Liver (tissue), 9 donors: ENCODE data around the gene TBL1XR1. TPM values are rescaled to one million over a fixed set of nuclear protein-coding genes. Genes with fewer than 3 reads are reported as not detected.

ENCODE experiments used
- DNase-seq: peaks from one replicate; pipeline ENCODE4 v3.0.0-alpha.2; 2017; ENCODE audit warnings: low spot score
- H3K27ac ChIP-seq, 2 donors: one replicate each; pipeline ENCODE4 v1.7.0; 2013; ENCODE audit warnings: inconsistent platforms in 2 of 2, low read length in 2 of 2, control low read depth in 1 of 2, low read depth in 1 of 2, mild to moderate bottlenecking in 1 of 2
- H3K27me3 ChIP-seq, 4 donors: one replicate each; pipeline versions ENCODE4 v1.6.1 to v1.7.0; 2013; ENCODE audit warnings: low read length in 3 of 4, inconsistent platforms in 1 of 4, mild to moderate bottlenecking in 1 of 4, moderate library complexity in 1 of 4; ENCODE audit not compliant: control insufficient read depth in 4 of 4, insufficient read depth in 4 of 4
- H3K36me3 ChIP-seq, 4 donors: one replicate each; pipeline versions ENCODE4 v1.6.1 to v1.7.0; 2013; ENCODE audit warnings: low read length in 3 of 4, mild to moderate bottlenecking in 3 of 4, low read depth in 1 of 4, moderate library complexity in 1 of 4; ENCODE audit not compliant: control insufficient read depth in 4 of 4, insufficient read depth in 3 of 4
- H3K4me1 ChIP-seq, 4 donors: one replicate each; pipeline versions ENCODE4 v1.6.1 to v1.7.0; 2013; ENCODE audit warnings: low read length in 3 of 4, mild to moderate bottlenecking in 3 of 4, moderate library complexity in 1 of 4; ENCODE audit not compliant: control insufficient read depth in 4 of 4, insufficient read depth in 4 of 4
- H3K4me3 ChIP-seq, 3 donors: one replicate each; pipeline versions ENCODE4 v1.6.1 to v1.7.0; 2013; ENCODE audit warnings: low read length in 3 of 3, control low read depth in 1 of 3, low read depth in 1 of 3, mild to moderate bottlenecking in 1 of 3
- H3K9ac ChIP-seq, 2 donors: one replicate each; pipeline ENCODE4 v1.7.0; 2013; ENCODE audit warnings: low read length in 2 of 2, mild to moderate bottlenecking in 2 of 2, moderate library complexity in 2 of 2, control low read depth in 1 of 2, low read depth in 1 of 2
- H3K9me3 ChIP-seq, 4 donors: one replicate each; pipeline versions ENCODE4 v1.6.1 to v1.7.0; 2013; ENCODE audit warnings: low read length in 3 of 4; ENCODE audit not compliant: control insufficient read depth in 4 of 4
- EGR1 ChIP-seq, 2 donors: IDR thresholded peaks; 2 replicates each; pipeline ENCODE4 v1.6.1; 2016 to 2018; ENCODE audit warnings: antibody characterized with exemption in 2 of 2, low read depth in 2 of 2
- FOXA1 ChIP-seq: IDR thresholded peaks from 2 replicates; pipeline ENCODE4 v1.6.1; 2016; ENCODE audit warnings: antibody characterized with exemption
- FOXA2 ChIP-seq: IDR thresholded peaks from 2 replicates; pipeline ENCODE4 v1.6.1; 2016; ENCODE audit warnings: antibody characterized with exemption
- HNF4G ChIP-seq: IDR thresholded peaks from 2 replicates; pipeline ENCODE4 v1.6.1; 2016; ENCODE audit warnings: antibody characterized with exemption
- JUND ChIP-seq, 2 donors: IDR thresholded peaks; 2 replicates each; pipeline ENCODE4 v1.6.1; 2016; ENCODE audit warnings: antibody characterized with exemption in 2 of 2
- RAD21 ChIP-seq, 2 donors: IDR thresholded peaks; 2 replicates each; pipeline ENCODE4 v1.6.1; 2016; ENCODE audit warnings: antibody characterized with exemption in 2 of 2, mild to moderate bottlenecking in 2 of 2
- RXRA ChIP-seq, 2 donors: IDR thresholded peaks; 2 replicates each; pipeline ENCODE4 v1.6.1; 2017 to 2018; ENCODE audit warnings: antibody characterized with exemption in 2 of 2, mild to moderate bottlenecking in 1 of 2
- SP1 ChIP-seq: IDR thresholded peaks from 2 replicates; pipeline ENCODE4 v1.6.1; 2018; ENCODE audit warnings: antibody characterized with exemption, mild to moderate bottlenecking
- TAF1 ChIP-seq: conservative IDR thresholded peaks from 2 replicates; pipeline ENCODE4 v1.6.1; 2016; ENCODE audit warnings: antibody characterized with exemption, mild to moderate bottlenecking
- YY1 ChIP-seq: IDR thresholded peaks from 2 replicates; pipeline ENCODE4 v1.6.1; 2016; ENCODE audit warnings: antibody characterized with exemption, mild to moderate bottlenecking
- WGBS: extraction: QIAGEN DNeasy Blood & Tissue Kit; methylation state at CpG from one replicate; pipeline ENCODE4 v1.1.7; 2013; 5-methylcytosine and 5-hydroxymethylcytosine counted together
- polyA plus RNA-seq, 2 donors: library from polyadenylated mRNA; stranded (reverse) in 1 of 2; unstranded in 1 of 2; fragments of 200-250 nt in 1 of 2; fragments of >200 nt in 1 of 2; fragmentation: Nextera tagmentation in 1 of 2; extraction: Ambion mirVana in 1 of 2; gene quantifications; one replicate each; pipeline versions ENCODE4 v1.2.1 to v1.2.3, GENCODE V29; 2013 to 2015
- total RNA-seq, 2 donors: library from RNA; depleted of rRNA; stranded (reverse); fragments of >200 nt; gene quantifications; one replicate each; pipeline ENCODE4 v1.2.3, GENCODE V29; 2014
- TF ChIP-seq, protein P1 (sequence below): IDR thresholded peaks from 2 replicates; pipeline ENCODE4 v1.6.1; 2016; ENCODE audit warnings: antibody characterized with exemption
- TF ChIP-seq, protein P2 (sequence below): IDR thresholded peaks from 2 replicates; pipeline ENCODE4 v1.6.1; 2016; ENCODE audit warnings: antibody characterized with exemption
- TF ChIP-seq, protein P3 (sequence below): IDR thresholded peaks from 2 replicates; pipeline ENCODE4 v1.6.1; 2016; ENCODE audit warnings: antibody characterized with exemption, mild to moderate bottlenecking
- TF ChIP-seq, protein P4 (sequence below): fragments of 150-350 bp; IDR thresholded peaks from 2 replicates; pipeline ENCODE4 v1.5.1; 2017; ENCODE audit warnings: improper control_type of control experiment, low read depth, low read length; ENCODE audit not compliant: missing input control
- TF ChIP-seq, protein P5 (sequence below): IDR thresholded peaks from 2 replicates; pipeline ENCODE4 v1.6.1; 2016; ENCODE audit warnings: antibody characterized with exemption
- donor health status: healthy.
- donor health status: healthy.
- donor health status: healthy.
- donor health status: healthy.
- donor health status: healthy.

TBL1XR1 gene
- total and polyA plus RNA-seq, 4 donors, result 10.3 to 65.9 (median 33.2) TPM

DNA sequence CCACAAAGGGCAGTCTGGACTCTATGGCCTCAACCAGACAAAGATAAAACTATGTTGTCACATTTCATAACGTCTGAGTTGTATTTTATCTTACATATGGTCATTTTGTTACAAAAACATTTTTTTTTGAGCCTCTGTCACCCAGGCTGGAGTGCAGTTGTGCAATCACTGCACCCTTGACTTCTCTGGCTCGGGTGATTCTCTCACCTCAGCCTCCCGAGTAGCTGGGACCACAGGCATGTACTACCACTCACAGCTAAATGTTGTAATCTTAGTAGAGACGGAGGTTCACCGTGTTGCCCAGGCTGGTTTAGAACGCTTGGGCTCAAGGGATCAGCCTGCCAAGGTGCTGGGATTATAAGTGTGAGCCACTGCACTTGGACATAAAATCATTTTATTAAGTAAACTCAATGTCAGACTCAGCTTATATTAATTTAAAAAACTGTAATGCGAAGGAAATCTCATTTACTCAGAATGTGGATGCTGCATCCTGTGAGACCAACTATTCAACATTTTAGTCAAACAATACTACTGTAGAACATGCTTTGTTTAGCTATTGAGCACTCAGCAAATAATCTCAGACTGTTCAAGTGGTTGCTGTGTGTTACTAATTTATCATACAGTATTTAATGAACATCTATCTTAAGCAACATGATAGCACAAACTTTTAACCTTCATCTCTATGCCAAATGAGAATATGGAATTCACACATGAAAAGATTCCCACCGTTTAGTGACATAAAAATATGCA is 209.2 kb downstream of the TBL1XR1 start:
- H3K9ac ChIP-seq, result no peak overlapping the region
- H3K27ac ChIP-seq, result no peak overlapping the region
- TF ChIP-seq TAF1, result no peak
- TF ChIP-seq FOXA1, result no peak
- no peak for TF ChIP-seq FOXA2
- TF ChIP-seq, protein P1, sequence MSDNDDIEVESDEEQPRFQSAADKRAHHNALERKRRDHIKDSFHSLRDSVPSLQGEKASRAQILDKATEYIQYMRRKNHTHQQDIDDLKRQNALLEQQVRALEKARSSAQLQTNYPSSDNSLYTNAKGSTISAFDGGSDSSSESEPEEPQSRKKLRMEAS, result no peak
- TF ChIP-seq, protein P2, sequence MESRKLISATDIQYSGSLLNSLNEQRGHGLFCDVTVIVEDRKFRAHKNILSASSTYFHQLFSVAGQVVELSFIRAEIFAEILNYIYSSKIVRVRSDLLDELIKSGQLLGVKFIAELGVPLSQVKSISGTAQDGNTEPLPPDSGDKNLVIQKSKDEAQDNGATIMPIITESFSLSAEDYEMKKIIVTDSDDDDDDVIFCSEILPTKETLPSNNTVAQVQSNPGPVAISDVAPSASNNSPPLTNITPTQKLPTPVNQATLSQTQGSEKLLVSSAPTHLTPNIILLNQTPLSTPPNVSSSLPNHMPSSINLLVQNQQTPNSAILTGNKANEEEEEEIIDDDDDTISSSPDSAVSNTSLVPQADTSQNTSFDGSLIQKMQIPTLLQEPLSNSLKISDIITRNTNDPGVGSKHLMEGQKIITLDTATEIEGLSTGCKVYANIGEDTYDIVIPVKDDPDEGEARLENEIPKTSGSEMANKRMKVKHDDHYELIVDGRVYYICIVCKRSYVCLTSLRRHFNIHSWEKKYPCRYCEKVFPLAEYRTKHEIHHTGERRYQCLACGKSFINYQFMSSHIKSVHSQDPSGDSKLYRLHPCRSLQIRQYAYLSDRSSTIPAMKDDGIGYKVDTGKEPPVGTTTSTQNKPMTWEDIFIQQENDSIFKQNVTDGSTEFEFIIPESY, result no peak
- no peak for TF ChIP-seq EGR1 (IDR thresholded peaks at IDR 0.05; ENCODE audit: low read depth in 2 of 2)
- TF ChIP-seq, protein P3, sequence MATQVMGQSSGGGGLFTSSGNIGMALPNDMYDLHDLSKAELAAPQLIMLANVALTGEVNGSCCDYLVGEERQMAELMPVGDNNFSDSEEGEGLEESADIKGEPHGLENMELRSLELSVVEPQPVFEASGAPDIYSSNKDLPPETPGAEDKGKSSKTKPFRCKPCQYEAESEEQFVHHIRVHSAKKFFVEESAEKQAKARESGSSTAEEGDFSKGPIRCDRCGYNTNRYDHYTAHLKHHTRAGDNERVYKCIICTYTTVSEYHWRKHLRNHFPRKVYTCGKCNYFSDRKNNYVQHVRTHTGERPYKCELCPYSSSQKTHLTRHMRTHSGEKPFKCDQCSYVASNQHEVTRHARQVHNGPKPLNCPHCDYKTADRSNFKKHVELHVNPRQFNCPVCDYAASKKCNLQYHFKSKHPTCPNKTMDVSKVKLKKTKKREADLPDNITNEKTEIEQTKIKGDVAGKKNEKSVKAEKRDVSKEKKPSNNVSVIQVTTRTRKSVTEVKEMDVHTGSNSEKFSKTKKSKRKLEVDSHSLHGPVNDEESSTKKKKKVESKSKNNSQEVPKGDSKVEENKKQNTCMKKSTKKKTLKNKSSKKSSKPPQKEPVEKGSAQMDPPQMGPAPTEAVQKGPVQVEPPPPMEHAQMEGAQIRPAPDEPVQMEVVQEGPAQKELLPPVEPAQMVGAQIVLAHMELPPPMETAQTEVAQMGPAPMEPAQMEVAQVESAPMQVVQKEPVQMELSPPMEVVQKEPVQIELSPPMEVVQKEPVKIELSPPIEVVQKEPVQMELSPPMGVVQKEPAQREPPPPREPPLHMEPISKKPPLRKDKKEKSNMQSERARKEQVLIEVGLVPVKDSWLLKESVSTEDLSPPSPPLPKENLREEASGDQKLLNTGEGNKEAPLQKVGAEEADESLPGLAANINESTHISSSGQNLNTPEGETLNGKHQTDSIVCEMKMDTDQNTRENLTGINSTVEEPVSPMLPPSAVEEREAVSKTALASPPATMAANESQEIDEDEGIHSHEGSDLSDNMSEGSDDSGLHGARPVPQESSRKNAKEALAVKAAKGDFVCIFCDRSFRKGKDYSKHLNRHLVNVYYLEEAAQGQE, result no peak
- TF ChIP-seq, protein P4, sequence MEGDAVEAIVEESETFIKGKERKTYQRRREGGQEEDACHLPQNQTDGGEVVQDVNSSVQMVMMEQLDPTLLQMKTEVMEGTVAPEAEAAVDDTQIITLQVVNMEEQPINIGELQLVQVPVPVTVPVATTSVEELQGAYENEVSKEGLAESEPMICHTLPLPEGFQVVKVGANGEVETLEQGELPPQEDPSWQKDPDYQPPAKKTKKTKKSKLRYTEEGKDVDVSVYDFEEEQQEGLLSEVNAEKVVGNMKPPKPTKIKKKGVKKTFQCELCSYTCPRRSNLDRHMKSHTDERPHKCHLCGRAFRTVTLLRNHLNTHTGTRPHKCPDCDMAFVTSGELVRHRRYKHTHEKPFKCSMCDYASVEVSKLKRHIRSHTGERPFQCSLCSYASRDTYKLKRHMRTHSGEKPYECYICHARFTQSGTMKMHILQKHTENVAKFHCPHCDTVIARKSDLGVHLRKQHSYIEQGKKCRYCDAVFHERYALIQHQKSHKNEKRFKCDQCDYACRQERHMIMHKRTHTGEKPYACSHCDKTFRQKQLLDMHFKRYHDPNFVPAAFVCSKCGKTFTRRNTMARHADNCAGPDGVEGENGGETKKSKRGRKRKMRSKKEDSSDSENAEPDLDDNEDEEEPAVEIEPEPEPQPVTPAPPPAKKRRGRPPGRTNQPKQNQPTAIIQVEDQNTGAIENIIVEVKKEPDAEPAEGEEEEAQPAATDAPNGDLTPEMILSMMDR, result no peak
- no peak for TF ChIP-seq RXRA (IDR thresholded peaks at IDR 0.05)
- H3K27me3 ChIP-seq, result no peaks in the 10 kb centered on the region
- no peak overlapping the region for H3K4me3 ChIP-seq
- no peaks in the 10 kb centered on the region for H3K36me3 ChIP-seq
- peaks cover 0 to 3% (median 0%) of the 10 kb centered on the region in 4 donors for H3K9me3 ChIP-seq
- H3K4me1 ChIP-seq, result no peaks in the 10 kb centered on the region
- 60% methylated on average over 8 of the region's 8 CpGs for WGBS
- no peak for DNase-seq

DNA sequence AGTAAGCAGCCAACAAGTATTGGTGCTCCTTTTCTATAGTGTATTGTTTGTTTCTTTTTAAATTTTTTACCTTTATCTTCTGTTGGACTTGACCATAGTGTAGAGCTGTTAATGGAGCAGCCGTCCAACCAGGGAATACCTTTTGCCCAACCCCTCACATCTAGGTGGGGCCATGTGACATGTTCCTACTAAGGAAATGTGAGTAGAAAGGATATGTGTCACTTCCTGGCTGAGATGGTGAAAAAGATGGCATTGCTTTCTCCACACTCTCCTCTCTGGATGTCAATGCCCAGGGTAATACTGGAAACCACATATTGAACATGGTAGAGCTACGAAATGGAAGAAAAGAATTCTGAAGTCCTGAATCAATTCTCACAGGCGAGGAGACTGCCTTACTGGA is 218.8 kb downstream of the TBL1XR1 start:
- Histone ChIP-seq H3K4me3 (no peak overlapping the region), H3K4me1 (no peaks in the 10 kb centered on the region), H3K27me3 (no peaks in the 10 kb centered on the region), H3K9ac (no peak overlapping the region), H3K9me3 (peaks cover 0 to 2% (median 0%) of the 10 kb centered on the region in 4 donors), H3K36me3 (no peaks in the 10 kb centered on the region), H3K27ac (no peak overlapping the region)
- TF ChIP-seq, protein P5, sequence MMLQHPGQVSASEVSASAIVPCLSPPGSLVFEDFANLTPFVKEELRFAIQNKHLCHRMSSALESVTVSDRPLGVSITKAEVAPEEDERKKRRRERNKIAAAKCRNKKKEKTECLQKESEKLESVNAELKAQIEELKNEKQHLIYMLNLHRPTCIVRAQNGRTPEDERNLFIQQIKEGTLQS, result no peak
- TF ChIP-seq, protein P1, result no peak
- TF ChIP-seq FOXA2 (no peak), TAF1 (no peak), RXRA (IDR thresholded peaks at IDR 0.05) (no peak), SP1 (no peak), JUND (IDR thresholded peaks at IDR 0.05) (no peak), YY1 (no peak), RAD21 (IDR thresholded peaks at IDR 0.05) (no peak), FOXA1 (no peak), HNF4G (no peak)
- TF ChIP-seq, protein P2, result no peak
- TF ChIP-seq, protein P3, result no peak
- DNase-seq, result no peak
- WGBS, result 90% methylated on average over 3 of the region's 3 CpGs
